Measurements from ENCODE around the gene KCNQ1OT1.

The KCNQ1OT1 gene

DNA sequence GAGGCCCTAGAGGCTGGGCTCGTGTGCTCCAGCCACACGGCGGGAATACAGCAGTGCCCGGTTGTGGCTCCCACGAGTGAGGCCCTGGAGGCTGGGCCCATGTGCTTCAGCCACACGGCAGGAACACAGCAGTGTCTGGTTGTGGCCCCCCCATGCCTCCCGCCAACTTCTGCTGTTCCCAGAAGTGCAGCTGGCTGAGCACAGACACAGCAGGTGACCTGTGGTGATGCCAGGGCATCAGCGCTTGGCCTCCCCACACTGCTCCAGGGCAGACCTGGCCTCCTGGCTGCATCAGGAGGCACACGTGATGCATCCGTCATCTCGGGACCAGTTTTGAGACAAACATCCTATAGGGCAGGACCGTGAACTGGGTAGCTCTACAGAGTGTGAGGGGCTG, 110.3 kb downstream of the KCNQ1OT1 start:
- H3K27me3 ChIP-seq (ENCODE audit: insufficient read depth, low read length, poor library complexity, severe bottlenecking) = no peaks in the 10 kb centered on the region
- TF ChIP-seq CTCF (conservative IDR thresholded peaks at IDR 0.05; ENCODE audit: low read length) (no peak), EZH2phosphoT487 (IDR thresholded peaks at IDR 0.05; ENCODE audit: borderline replicate concordance) (no peak)
- H3K9me2 ChIP-seq (replicated peaks; ENCODE audit: low read depth, low read length) = no peaks in the 10 kb centered on the region
- H3K4me1 ChIP-seq (ENCODE audit: insufficient read depth, low read length, poor library complexity, severe bottlenecking) = no peaks in the 10 kb centered on the region
- H2AFZ ChIP-seq (ENCODE audit: low read length) = no peak overlapping the region
- no peak overlapping the region for H3K9ac ChIP-seq (ENCODE audit: low read depth, low read length, poor library complexity, severe bottlenecking)
- no peaks in the 10 kb centered on the region for H3F3A ChIP-seq (ENCODE audit: low read depth)
- no peak overlapping the region for H3K4me2 ChIP-seq (ENCODE audit: low read depth, low read length, poor library complexity, severe bottlenecking)
- no peaks in the 10 kb centered on the region for H3K9me3 ChIP-seq (ENCODE audit: insufficient read depth, low read depth, low read length)
- no peaks in the 10 kb centered on the region for H3K36me3 ChIP-seq (ENCODE audit: insufficient read depth, low read length)
- H3K4me3 ChIP-seq (ENCODE audit: low read length, poor library complexity, severe bottlenecking) = no peak overlapping the region
- no peaks in the 10 kb centered on the region for H4K20me1 ChIP-seq (ENCODE audit: insufficient read depth, low read length, poor library complexity, severe bottlenecking)
- H3K79me2 ChIP-seq (ENCODE audit: insufficient read depth, low read length) = no peaks in the 10 kb centered on the region

GRCh38 chr11:2588809-2589537, 110.8 kb downstream of the KCNQ1OT1 start:
- Histone ChIP-seq H3K36me3 (ENCODE audit: insufficient read depth, low read length) (no peaks in the 10 kb centered on the region), H3K4me2 (ENCODE audit: low read depth, low read length, poor library complexity, severe bottlenecking) (no peak overlapping the region), H3K9me3 (ENCODE audit: insufficient read depth, low read depth, low read length) (no peaks in the 10 kb centered on the region), H3K27me3 (ENCODE audit: insufficient read depth, low read length, poor library complexity, severe bottlenecking) (no peaks in the 10 kb centered on the region), H3F3A (ENCODE audit: low read depth) (no peaks in the 10 kb centered on the region), H2AFZ (ENCODE audit: low read length) (no peak overlapping the region), H3K79me2 (ENCODE audit: insufficient read depth, low read length) (no peaks in the 10 kb centered on the region), H3K4me3 (ENCODE audit: low read length, poor library complexity, severe bottlenecking) (no peak overlapping the region), H3K4me1 (ENCODE audit: insufficient read depth, low read length, poor library complexity, severe bottlenecking) (no peaks in the 10 kb centered on the region), H3K9me2 (replicated peaks; ENCODE audit: low read depth, low read length) (no peaks in the 10 kb centered on the region), H4K20me1 (ENCODE audit: insufficient read depth, low read length, poor library complexity, severe bottlenecking) (no peaks in the 10 kb centered on the region), H3K9ac (ENCODE audit: low read depth, low read length, poor library complexity, severe bottlenecking) (no peak overlapping the region)
- TF ChIP-seq CTCF (conservative IDR thresholded peaks at IDR 0.05; ENCODE audit: low read length) (no peak), EZH2phosphoT487 (IDR thresholded peaks at IDR 0.05; ENCODE audit: borderline replicate concordance) (no peak)

- no peaks in the 10 kb centered on the region for H3K27me3 ChIP-seq (ENCODE audit: insufficient read depth, low read length, poor library complexity, severe bottlenecking)
- H3K4me1 ChIP-seq (ENCODE audit: insufficient read depth, low read length, poor library complexity, severe bottlenecking) = no peaks in the 10 kb centered on the region
These were observed 111.6 kb downstream of the KCNQ1OT1 start for GRCh38 chr11:2587976-2588748.

More at GRCh38 chr11:2587976-2588748, 111.6 kb downstream of the KCNQ1OT1 start:
- no peaks in the 10 kb centered on the region for H3F3A ChIP-seq (ENCODE audit: low read depth)
- TF ChIP-seq CTCF (conservative IDR thresholded peaks at IDR 0.05; ENCODE audit: low read length) = no peak
- TF ChIP-seq EZH2phosphoT487 (IDR thresholded peaks at IDR 0.05; ENCODE audit: borderline replicate concordance) = no peak
- no peak overlapping the region for H3K4me2 ChIP-seq (ENCODE audit: low read depth, low read length, poor library complexity, severe bottlenecking)
- no peaks in the 10 kb centered on the region for H4K20me1 ChIP-seq (ENCODE audit: insufficient read depth, low read length, poor library complexity, severe bottlenecking)
- no peaks in the 10 kb centered on the region for H3K79me2 ChIP-seq (ENCODE audit: insufficient read depth, low read length)
- H3K9ac ChIP-seq (ENCODE audit: low read depth, low read length, poor library complexity, severe bottlenecking) = no peak overlapping the region
- no peaks in the 10 kb centered on the region for H3K9me2 ChIP-seq (replicated peaks; ENCODE audit: low read depth, low read length)
- no peak overlapping the region for H2AFZ ChIP-seq (ENCODE audit: low read length)
- no peak overlapping the region for H3K4me3 ChIP-seq (ENCODE audit: low read length, poor library complexity, severe bottlenecking)
- no peaks in the 10 kb centered on the region for H3K9me3 ChIP-seq (ENCODE audit: insufficient read depth, low read depth, low read length)
- H3K36me3 ChIP-seq (ENCODE audit: insufficient read depth, low read length) = no peaks in the 10 kb centered on the region

Data from Loucy (cell line).